A549 (cell line): ENCODE data around the gene SERINC5. TPM values are rescaled to one million over a fixed set of nuclear protein-coding genes. Genes with fewer than 3 reads are reported as not detected.

Experiments used
- ATAC-seq, 2 experiments: fragments of 200-7000 bp in 1 of 2; fragments of >200 bp in 1 of 2; cut with Nextera tagmentation in 1 of 2; cut with Tn5 transposase in 1 of 2; 3 replicates each; pipeline versions ENCODE4 v1.8.0 to v1.9.1; 2018 to 2020; ENCODE audit warnings: mild to moderate bottlenecking in 1 of 2, moderate library complexity in 1 of 2
- CTCF ChIA-PET: fragments of 300-600 bp; sonication (Branson Sonifier 250); formaldehyde crosslinking; extraction: SDS; loops from one replicate; lab custom pipeline; 2021; ENCODE audit warnings: antibody characterized with exemption, inconsistent platforms; lab: Yijun Ruan, JAX
- POLR2A ChIA-PET: fragments of 350-600 bp; formaldehyde crosslinking; extraction: SDS; loops from one replicate; lab custom pipeline; 2021; ENCODE audit warnings: antibody characterized with exemption, inconsistent platforms; lab: Yijun Ruan, JAX
- DNase-seq, 2 experiments: peaks; one replicate each; pipeline versions ENCODE4 v3.0.0 to v3.0.0-alpha.2; 2011 to 2016; ENCODE audit warnings: low read depth in 1 of 2, low spot score in 1 of 2
- FAIRE-seq: peaks from 2 replicates; lab custom pipeline; 2011; peaks lifted over from hg19 to GRCh38; lab: Jason Lieb, UNC
- H3K27ac ChIP-seq, 2 experiments: fragments of >200 bp; sonication (Bioruptor Twin); formaldehyde crosslinking; 3 replicates each; pipeline ENCODE4 v1.5.1; 2016 to 2017
- H3K4me1 ChIP-seq: fragments of >200 bp; sonication (Bioruptor Twin); formaldehyde crosslinking; 3 replicates; pipeline ENCODE4 v1.6.1; 2016
- H3K4me2 ChIP-seq: fragments of >200 bp; sonication (Bioruptor Twin); formaldehyde crosslinking; 3 replicates; pipeline ENCODE4 v1.6.1; 2016
- H3K4me3 ChIP-seq: fragments of >200 bp; sonication (Bioruptor Twin); formaldehyde crosslinking; 3 replicates; pipeline ENCODE4 v1.5.1; 2016
- H3K9me3 ChIP-seq: fragments of >200 bp; sonication (Bioruptor Twin); formaldehyde crosslinking; 3 replicates; pipeline ENCODE4 v1.6.1; 2016
- ATOH8 ChIP-seq: fragments of 250-450 bp; sonication (Bioruptor Pico); IDR thresholded peaks from 2 replicates; pipeline ENCODE4 v1.5.0; 2020; ENCODE audit warnings: low read depth, mild to moderate bottlenecking, moderate library complexity
- BCL3 ChIP-seq: fragments of >200 bp; sonication (Bioruptor Twin); formaldehyde crosslinking; IDR thresholded peaks from 3 replicates; pipeline ENCODE4 v1.6.1; 2016
- CBX8 ChIP-seq: fragments of 200-600 bp; sonication (generic); IDR thresholded peaks from 2 replicates; pipeline ENCODE4 v1.6.1; 2016
- CTCF ChIP-seq: fragments of >200 bp; sonication (Bioruptor Twin); formaldehyde crosslinking; IDR thresholded peaks from 3 replicates; pipeline ENCODE4 v1.5.1; 2016
- EP300 ChIP-seq, 2 experiments: fragments of >200 bp; sonication (Bioruptor Twin); formaldehyde crosslinking; IDR thresholded peaks; 2 replicates in 1 of 2; 3 replicates in 1 of 2; pipeline ENCODE4 v1.6.1; 2016 to 2017
- FOXS1 ChIP-seq: fragments of 250-450 bp; sonication (Bioruptor Pico); IDR thresholded peaks from 2 replicates; pipeline ENCODE4 v1.5.0; 2020; ENCODE audit warnings: mild to moderate bottlenecking, moderate library complexity
- GATA3 ChIP-seq: IDR thresholded peaks from 2 replicates; pipeline ENCODE4 v1.6.1; 2012; ENCODE audit warnings: borderline replicate concordance
- HDAC2 ChIP-seq: fragments of 200-600 bp; sonication (generic); IDR thresholded peaks from 2 replicates; pipeline ENCODE4 v1.6.1; 2016
- HOXA7 ChIP-seq: fragments of 250-450 bp; sonication (Bioruptor Pico); IDR thresholded peaks from 2 replicates; pipeline ENCODE4 v1.5.0; 2020; ENCODE audit warnings: mild to moderate bottlenecking, moderate library complexity
- HOXB13 ChIP-seq: fragments of 250-450 bp; sonication (Bioruptor Pico); IDR thresholded peaks from 2 replicates; pipeline ENCODE4 v1.5.0; 2020; ENCODE audit warnings: low read depth, mild to moderate bottlenecking, moderate library complexity
- JUN ChIP-seq, 2 experiments: fragments of >200 bp; sonication (Bioruptor Twin); formaldehyde crosslinking; IDR thresholded peaks; 2 replicates in 1 of 2; 3 replicates in 1 of 2; pipeline ENCODE4 v1.6.1; 2016 to 2017
- KDM1A ChIP-seq: fragments of 200-600 bp; sonication (generic); IDR thresholded peaks from 2 replicates; pipeline ENCODE4 v1.6.1; 2016; ENCODE audit warnings: low read depth, mild to moderate bottlenecking
- MAFK ChIP-seq: fragments of 450-650 bp; IDR thresholded peaks from 2 replicates; pipeline ENCODE4 v1.6.1; 2014; ENCODE audit not compliant: partially characterized antibody
- MYC ChIP-seq: IDR thresholded peaks from 2 replicates; pipeline ENCODE4 v1.6.1; 2012; ENCODE audit warnings: mild to moderate bottlenecking, inconsistent platforms, low read length, improper control_type of control experiment, borderline replicate concordance
- NPAS2 ChIP-seq: fragments of 250-450 bp; sonication (Bioruptor Pico); IDR thresholded peaks from 2 replicates; pipeline ENCODE4 v1.8.0; 2022; ENCODE audit warnings: mild to moderate bottlenecking, moderate library complexity, borderline replicate concordance
- POLR2A ChIP-seq: IDR thresholded peaks from 2 replicates; pipeline ENCODE4 v1.6.1; 2012; ENCODE audit warnings: mild to moderate bottlenecking, low read length
- POLR2AphosphoS2 ChIP-seq: conservative IDR thresholded peaks from 2 replicates; pipeline ENCODE4 v1.6.1; 2012; ENCODE audit warnings: low read length, improper control_type of control experiment, inconsistent platforms
- RARB ChIP-seq: fragments of 250-450 bp; sonication (Bioruptor Pico); IDR thresholded peaks from 2 replicates; pipeline ENCODE4 v1.8.0; 2021; ENCODE audit warnings: mild to moderate bottlenecking, moderate library complexity
- RCOR1 ChIP-seq: fragments of 150-350 bp; IDR thresholded peaks from 2 replicates; pipeline ENCODE4 v1.6.1; 2014; ENCODE audit warnings: antibody characterized with exemption, low read length, low read depth
- REST ChIP-seq: fragments of 200-600 bp; sonication (generic); IDR thresholded peaks from 2 replicates; pipeline ENCODE4 v1.6.1; 2016; ENCODE audit warnings: antibody characterized with exemption, mild to moderate bottlenecking, moderate library complexity
- SMC3 ChIP-seq: fragments of >200 bp; sonication (Bioruptor Twin); formaldehyde crosslinking; IDR thresholded peaks from 3 replicates; pipeline ENCODE4 v1.6.1; 2018; ENCODE audit warnings: inconsistent platforms
- SREBF2 ChIP-seq: fragments of 450-650 bp; IDR thresholded peaks from 2 replicates; pipeline ENCODE4 v1.6.1; 2014; ENCODE audit warnings: mild to moderate bottlenecking, moderate library complexity
- TFCP2L1 ChIP-seq: fragments of 250-450 bp; sonication (Bioruptor Pico); IDR thresholded peaks from 2 replicates; pipeline ENCODE4 v1.5.0; 2021; ENCODE audit warnings: mild to moderate bottlenecking
- ZC3H11A ChIP-seq: fragments of 450-650 bp; IDR thresholded peaks from 2 replicates; pipeline ENCODE4 v1.6.1; 2014; ENCODE audit warnings: antibody characterized with exemption, mild to moderate bottlenecking
- ZSCAN20 ChIP-seq: fragments of 250-450 bp; sonication (Bioruptor Pico); IDR thresholded peaks from 2 replicates; pipeline ENCODE4 v1.8.0; 2022; ENCODE audit warnings: mild to moderate bottlenecking, moderate library complexity
- WGBS: methylation state at CpG from one replicate; pipeline ENCODE4 v1.1.6; 2017; ENCODE audit errors: missing lambda C conversion rate; 5-methylcytosine and 5-hydroxymethylcytosine counted together
- polyA plus RNA-seq, 4 experiments: library from polyadenylated mRNA; depleted of rRNA in 3 of 4; stranded (reverse); fragments of >200 nt; fragmentation: RNase III in 1 of 4; extraction: RNeasy Plus Mini Kit Qiagen cat#74134 plus additional on column Dnase treatment in 1 of 4; gene quantifications; 2 replicates in 3 of 4; 3 replicates in 1 of 4; pipeline ENCODE4 v1.2.3, GENCODE V29; 2011 to 2017

The SERINC5 gene
- polyA plus RNA-seq, 2 of the 4 experiments (the other 2 are of a cell fraction): 7.0 to 13.4 TPM

- POLR2A ChIA-PET: no interaction called here
- Histone ChIP-seq H3K4me1 (no peaks in the 10 kb centered on the region), H3K4me3 (no peak overlapping the region), H3K9me3 (no peaks in the 10 kb centered on the region), H3K4me2 (no peak overlapping the region), H3K27ac (no peak overlapping the region)
- DNase-seq (no peak), FAIRE-seq (no peak), ATAC-seq (no peak)
- no peak for TF ChIP-seq GATA3
- TF ChIP-seq NPAS2 (CRISPR knock-in tag): no peak
- TF ChIP-seq MYC: no peak
- no peak for TF ChIP-seq POLR2A
- TF ChIP-seq KDM1A: no peak
- TF ChIP-seq HDAC2: no peak
- TF ChIP-seq JUN (IDR thresholded peaks at IDR 0.05): no peak
- TF ChIP-seq BCL3: no peak
- TF ChIP-seq ATOH8 (CRISPR knock-in tag): no peak
- no peak for TF ChIP-seq RCOR1
- TF ChIP-seq ZSCAN20 (CRISPR knock-in tag): no peak
- CTCF ChIA-PET: interaction anchor here (0.7 to 1.4 kb wide), 2 partner anchors 15 to 239 kb away, joined by 3 to 5 read pairs; no protein-coding TSS in a partner anchor
- WGBS: 78% methylated on average over 4 of the region's 4 CpGs
These were observed 187.1 kb downstream of the SERINC5 start for GRCh38 chr5:80068775-80069174.

- Histone ChIP-seq H3K4me2 (no peak overlapping the region), H3K27ac (no peak overlapping the region), H3K9me3 (no peaks in the 10 kb centered on the region), H3K4me3 (no peak overlapping the region), H3K4me1 (no peaks in the 10 kb centered on the region)
- ATAC-seq (no peak), FAIRE-seq (no peak), DNase-seq (no peak)
- POLR2A ChIA-PET: no interaction called here
- no peak for TF ChIP-seq CTCF
- CTCF ChIA-PET: interaction anchor here (0.7 to 1.4 kb wide), 2 partner anchors 15 to 239 kb away, joined by 3 to 5 read pairs; no protein-coding TSS in a partner anchor
- WGBS: 52% methylated on average over 5 of the region's 5 CpGs
These were observed 187.6 kb downstream of the SERINC5 start for GRCh38 chr5:80068246-80068636.

GRCh38 chr5:80067531-80068245, 188.2 kb downstream of the SERINC5 start:
- no peak for ATAC-seq
- Histone ChIP-seq H3K4me2 (no peak overlapping the region), H3K4me3 (no peak overlapping the region), H3K27ac (no peak overlapping the region), H3K9me3 (no peaks in the 10 kb centered on the region), H3K4me1 (no peaks in the 10 kb centered on the region)
- no peak for FAIRE-seq
- no peak for DNase-seq
- CTCF ChIA-PET: interaction anchor here (0.7 to 1.4 kb wide), 2 partner anchors 16 to 240 kb away, joined by 3 to 5 read pairs; no protein-coding TSS in a partner anchor
- POLR2A ChIA-PET: no interaction called here
- TF ChIP-seq SMC3: no peak
- no peak for TF ChIP-seq SREBF2
- 88% methylated on average over 8 of the region's 8 CpGs for WGBS

- no peak for FAIRE-seq
- H3K27ac ChIP-seq: no peak overlapping the region
- no peak overlapping the region for H3K4me3 ChIP-seq
- POLR2A ChIA-PET: no interaction called here
- no peak for ATAC-seq
- CTCF ChIA-PET: interaction anchor here (2.0 kb wide), 1 partner anchor 17 kb away, joined by 6 read pairs; no protein-coding TSS in a partner anchor
- H3K4me2 ChIP-seq: no peak overlapping the region
- no peaks in the 10 kb centered on the region for H3K9me3 ChIP-seq
- DNase-seq: no peak
- WGBS: 41% methylated on average over 2 of the region's 2 CpGs
- H3K4me1 ChIP-seq: no peaks in the 10 kb centered on the region
- TF ChIP-seq KDM1A (no peak), EP300 (IDR thresholded peaks at IDR 0.05) (no peak), ZC3H11A (no peak), FOXS1 (CRISPR knock-in tag) (no peak), POLR2AphosphoS2 (no peak), REST (no peak), HOXA7 (CRISPR knock-in tag) (no peak), RARB (no peak), HOXB13 (CRISPR knock-in tag) (no peak), CBX8 (no peak), TFCP2L1 (CRISPR knock-in tag) (no peak), MAFK (no peak)
These were observed 188.8 kb downstream of the SERINC5 start for GRCh38 chr5:80067016-80067415.
